ENCODE measurements around the gene TMEM150C.
"Not testable (repeated sequence)": the region's sequence is repeated elsewhere in the genome, so short reads cannot be mapped to it uniquely, and the experiment has no call there.

DNA sequence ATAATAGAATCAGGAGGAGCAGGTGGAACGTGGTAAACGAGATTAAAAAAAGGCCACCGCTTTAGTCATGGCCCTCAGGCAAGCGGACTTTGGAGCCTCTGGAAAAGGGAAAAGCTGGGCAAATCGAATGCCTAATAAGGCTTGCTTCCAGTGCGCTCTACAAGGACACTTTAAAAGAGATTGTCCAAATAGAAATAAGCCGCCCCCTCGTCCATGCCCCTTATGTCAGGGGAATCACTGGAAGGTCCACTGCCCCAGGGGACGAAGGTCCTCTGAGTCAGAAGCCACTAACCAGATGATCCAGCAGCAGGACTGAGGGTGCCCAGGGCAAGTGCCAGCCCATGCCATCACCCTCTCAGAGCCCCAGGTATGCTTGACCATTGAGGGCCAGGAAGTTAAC is 84.3 kb downstream of the TMEM150C start:
- TF ChIP-seq CTCF (optimal IDR thresholded peaks at IDR 0.05 in 1 of 3, IDR thresholded peaks at IDR 0.05 in 1 of 3, conservative IDR thresholded peaks at IDR 0.05 in 1 of 3; ENCODE audit: extremely low read depth in 1 of 3, insufficient read depth in 2 of 3, low read length in 3 of 3); EZH2 (IDR thresholded peaks at IDR 0.05; ENCODE audit: low read length): not testable (repeated sequence)
